ENCODE data around the gene IQGAP2.

Gene IQGAP2

DNA sequence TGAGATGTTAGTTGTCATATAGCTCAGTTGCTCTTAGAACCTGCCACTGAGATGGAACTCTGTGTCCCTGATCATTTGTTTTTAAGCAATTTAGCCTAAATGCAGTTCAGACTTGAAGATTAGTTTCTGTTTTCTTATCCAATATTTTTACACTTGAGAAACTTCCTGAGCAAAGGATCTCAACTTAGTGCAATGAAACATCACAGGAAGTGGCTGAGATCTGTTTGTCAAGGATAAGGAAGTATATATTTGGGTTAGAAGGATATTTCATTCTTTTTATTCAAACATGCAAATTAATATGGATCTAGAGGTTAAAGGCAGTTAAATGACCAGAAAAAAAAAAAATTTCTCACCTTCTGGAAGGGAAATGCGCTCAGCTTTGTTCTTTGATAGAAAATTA is 293.2 kb downstream of the IQGAP2 start:
- Histone ChIP-seq H3K14ac (ENCODE audit: low read length in 2 of 2) (no peak overlapping the region), H3K27me3 (ENCODE audit: control insufficient read depth in 1 of 2, insufficient read depth in 1 of 2, low read length in 2 of 2) (no peaks in the 10 kb centered on the region), H3K4me2 (ENCODE audit: low read length, poor library complexity, severe bottlenecking) (no peak overlapping the region), H2AK5ac (ENCODE audit: low read length, severe bottlenecking) (no peak overlapping the region), H2BK5ac (ENCODE audit: low read depth, low read length, poor library complexity, severe bottlenecking) (no peak overlapping the region), H3K23ac (ENCODE audit: low read length in 2 of 2) (no peak overlapping the region), H4K8ac (ENCODE audit: low read length) (no peak overlapping the region), H2BK120ac (ENCODE audit: low read depth, low read length) (no peak overlapping the region), H2BK15ac (ENCODE audit: low read depth, poor library complexity, severe bottlenecking) (no peak overlapping the region), H3K27ac (ENCODE audit: low read length, poor library complexity, severe bottlenecking) (no peak overlapping the region), H3K9me3 (ENCODE audit: control insufficient read depth, low read length) (no peaks in the 10 kb centered on the region), H3K9ac (ENCODE audit: low read length) (no peak overlapping the region), H3K79me1 (replicated peaks; ENCODE audit: low read length, poor library complexity, severe bottlenecking) (no peaks in the 10 kb centered on the region), H4K91ac (ENCODE audit: low read length) (no peak overlapping the region), H3K4ac (ENCODE audit: low read depth in 1 of 2, low read length in 2 of 2) (no peak overlapping the region), H2BK12ac (ENCODE audit: low read length in 2 of 2) (no peak overlapping the region), H3K4me3 (ENCODE audit: insufficient read depth in 1 of 2, low read depth in 1 of 2, low read length in 2 of 2) (no peak overlapping the region), H3K18ac (ENCODE audit: low read depth in 1 of 2, low read length in 2 of 2) (no peak overlapping the region), H3K4me1 (ENCODE audit: control insufficient read depth, insufficient read depth, low read depth, low read length) (peaks cover 6% of the 10 kb centered on the region), H3K36me3 (ENCODE audit: control insufficient read depth in 1 of 2, insufficient read depth in 2 of 2, low read depth in 1 of 2, low read length in 2 of 2) (no peaks in the 10 kb centered on the region), H2AFZ (ENCODE audit: low read depth, low read length) (no peak overlapping the region)
- WGBS, result 97% methylated on average over 1 of the region's 1 CpG
- DNase-seq, result peak; percentile 43

GRCh38 chr5:76697670-76698069 is 294.6 kb downstream of the IQGAP2 start:
- H4K8ac ChIP-seq (ENCODE audit: low read length), result no peak overlapping the region
- H3K4me2 ChIP-seq (ENCODE audit: low read length, poor library complexity, severe bottlenecking), result no peak overlapping the region
- no peaks in the 10 kb centered on the region for H3K79me1 ChIP-seq (replicated peaks; ENCODE audit: low read length, poor library complexity, severe bottlenecking)
- H4K91ac ChIP-seq (ENCODE audit: low read length), result no peak overlapping the region
- H3K27ac ChIP-seq (ENCODE audit: low read length, poor library complexity, severe bottlenecking), result no peak overlapping the region
- no peak overlapping the region for H2BK120ac ChIP-seq (ENCODE audit: low read depth, low read length)
- H3K27me3 ChIP-seq (ENCODE audit: control insufficient read depth in 1 of 2, insufficient read depth in 1 of 2, low read length in 2 of 2), result no peaks in the 10 kb centered on the region
- peaks cover 6% of the 10 kb centered on the region for H3K4me1 ChIP-seq (ENCODE audit: control insufficient read depth, insufficient read depth, low read depth, low read length)
- no peak overlapping the region for H3K9ac ChIP-seq (ENCODE audit: low read length)
- no peak overlapping the region for H3K23ac ChIP-seq (ENCODE audit: low read length in 2 of 2)
- H3K18ac ChIP-seq (ENCODE audit: low read depth in 1 of 2, low read length in 2 of 2), result no peak overlapping the region
- WGBS, result 98% methylated on average over 4 of the region's 5 CpGs
- no peak overlapping the region for H2AK5ac ChIP-seq (ENCODE audit: low read length, severe bottlenecking)
- no peak overlapping the region for H2AFZ ChIP-seq (ENCODE audit: low read depth, low read length)
- H3K36me3 ChIP-seq (ENCODE audit: control insufficient read depth in 1 of 2, insufficient read depth in 2 of 2, low read depth in 1 of 2, low read length in 2 of 2), result no peaks in the 10 kb centered on the region
- H3K14ac ChIP-seq (ENCODE audit: low read length in 2 of 2), result no peak overlapping the region
- H3K4me3 ChIP-seq (ENCODE audit: insufficient read depth in 1 of 2, low read depth in 1 of 2, low read length in 2 of 2), result no peak overlapping the region
- H2BK15ac ChIP-seq (ENCODE audit: low read depth, poor library complexity, severe bottlenecking), result no peak overlapping the region
- no peak overlapping the region for H2BK12ac ChIP-seq (ENCODE audit: low read length in 2 of 2)
- H2BK5ac ChIP-seq (ENCODE audit: low read depth, low read length, poor library complexity, severe bottlenecking), result no peak overlapping the region
- DNase-seq, result no peak
- no peak overlapping the region for H3K4ac ChIP-seq (ENCODE audit: low read depth in 1 of 2, low read length in 2 of 2)
- no peaks in the 10 kb centered on the region for H3K9me3 ChIP-seq (ENCODE audit: control insufficient read depth, low read length)

GRCh38 chr5:76700571-76700970 is 297.5 kb downstream of the IQGAP2 start:
- Histone ChIP-seq H3K23ac (ENCODE audit: low read length in 2 of 2) (no peak overlapping the region), H3K27ac (ENCODE audit: low read length, poor library complexity, severe bottlenecking) (no peak overlapping the region), H3K4ac (ENCODE audit: low read depth in 1 of 2, low read length in 2 of 2) (peak overlapping the region in 1 of 2 experiments; percentile 41), H3K4me2 (ENCODE audit: low read length, poor library complexity, severe bottlenecking) (no peak overlapping the region), H2BK12ac (ENCODE audit: low read length in 2 of 2) (no peak overlapping the region), H4K8ac (ENCODE audit: low read length) (no peak overlapping the region), H3K4me3 (ENCODE audit: insufficient read depth in 1 of 2, low read depth in 1 of 2, low read length in 2 of 2) (no peak overlapping the region), H2BK120ac (ENCODE audit: low read depth, low read length) (no peak overlapping the region), H3K27me3 (ENCODE audit: control insufficient read depth in 1 of 2, insufficient read depth in 1 of 2, low read length in 2 of 2) (no peaks in the 10 kb centered on the region), H3K18ac (ENCODE audit: low read depth in 1 of 2, low read length in 2 of 2) (no peak overlapping the region), H3K9ac (ENCODE audit: low read length) (no peak overlapping the region), H2AK5ac (ENCODE audit: low read length, severe bottlenecking) (no peak overlapping the region), H2BK5ac (ENCODE audit: low read depth, low read length, poor library complexity, severe bottlenecking) (no peak overlapping the region), H3K14ac (ENCODE audit: low read length in 2 of 2) (no peak overlapping the region), H2AFZ (ENCODE audit: low read depth, low read length) (no peak overlapping the region), H3K9me3 (ENCODE audit: control insufficient read depth, low read length) (no peaks in the 10 kb centered on the region), H3K4me1 (ENCODE audit: control insufficient read depth, insufficient read depth, low read depth, low read length) (peaks cover 6% of the 10 kb centered on the region), H4K91ac (ENCODE audit: low read length) (no peak overlapping the region), H3K36me3 (ENCODE audit: control insufficient read depth in 1 of 2, insufficient read depth in 2 of 2, low read depth in 1 of 2, low read length in 2 of 2) (no peaks in the 10 kb centered on the region), H3K79me1 (replicated peaks; ENCODE audit: low read length, poor library complexity, severe bottlenecking) (no peaks in the 10 kb centered on the region), H2BK15ac (ENCODE audit: low read depth, poor library complexity, severe bottlenecking) (no peak overlapping the region)
- no peak for DNase-seq
- 100% methylated on average over 1 of the region's 2 CpGs for WGBS

DNA sequence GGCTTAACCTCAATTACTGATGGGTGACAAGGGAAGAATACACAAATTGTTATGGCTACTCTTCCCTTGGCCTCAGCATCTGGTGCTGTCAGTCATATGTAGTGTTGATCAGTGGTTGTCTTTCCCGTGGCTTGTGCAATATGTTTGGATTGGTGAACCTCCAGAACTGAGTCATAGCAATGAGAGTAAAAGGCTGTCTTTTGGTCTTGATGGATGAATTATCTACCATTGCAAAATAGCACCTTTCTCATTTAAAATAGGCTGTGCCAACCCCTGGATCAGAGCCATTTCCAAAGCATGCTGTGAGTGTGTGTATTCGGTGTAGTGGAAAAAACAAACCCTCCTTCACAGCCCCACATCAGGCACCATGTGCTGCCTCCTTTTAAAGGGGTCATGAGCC is 298.2 kb downstream of the IQGAP2 start:
- H2BK12ac ChIP-seq (ENCODE audit: low read length in 2 of 2), result peak overlapping the region in 1 of 2 experiments; percentile 42
- no peaks in the 10 kb centered on the region for H3K9me3 ChIP-seq (ENCODE audit: control insufficient read depth, low read length)
- H3K9ac ChIP-seq (ENCODE audit: low read length), result no peak overlapping the region
- no peak overlapping the region for H2AFZ ChIP-seq (ENCODE audit: low read depth, low read length)
- no peaks in the 10 kb centered on the region for H3K79me1 ChIP-seq (replicated peaks; ENCODE audit: low read length, poor library complexity, severe bottlenecking)
- H3K4ac ChIP-seq (ENCODE audit: low read depth in 1 of 2, low read length in 2 of 2), result peak overlapping the region in 1 of 2 experiments; percentile 81
- H2BK5ac ChIP-seq (ENCODE audit: low read depth, low read length, poor library complexity, severe bottlenecking), result no peak overlapping the region
- no peak overlapping the region for H3K4me2 ChIP-seq (ENCODE audit: low read length, poor library complexity, severe bottlenecking)
- H4K8ac ChIP-seq (ENCODE audit: low read length), result peak overlapping the region; percentile 28
- peak overlapping the region; percentile 49 for H2BK120ac ChIP-seq (ENCODE audit: low read depth, low read length)
- peak overlapping the region; percentile 61 for H4K91ac ChIP-seq (ENCODE audit: low read length)
- no peak overlapping the region for H2BK15ac ChIP-seq (ENCODE audit: low read depth, poor library complexity, severe bottlenecking)
- DNase-seq, result peak; percentile 88
- H3K14ac ChIP-seq (ENCODE audit: low read length in 2 of 2), result no peak overlapping the region
- peak overlapping the region; percentile 75 for H2AK5ac ChIP-seq (ENCODE audit: low read length, severe bottlenecking)
- no peaks in the 10 kb centered on the region for H3K36me3 ChIP-seq (ENCODE audit: control insufficient read depth in 1 of 2, insufficient read depth in 2 of 2, low read depth in 1 of 2, low read length in 2 of 2)
- peak overlapping the region; percentile 78 to 79 for H3K18ac ChIP-seq (ENCODE audit: low read depth in 1 of 2, low read length in 2 of 2)
- no peaks in the 10 kb centered on the region for H3K27me3 ChIP-seq (ENCODE audit: control insufficient read depth in 1 of 2, insufficient read depth in 1 of 2, low read length in 2 of 2)
- peak overlapping the region; percentile 17 for H3K27ac ChIP-seq (ENCODE audit: low read length, poor library complexity, severe bottlenecking)
- H3K23ac ChIP-seq (ENCODE audit: low read length in 2 of 2), result no peak overlapping the region
- H3K4me1 ChIP-seq (ENCODE audit: control insufficient read depth, insufficient read depth, low read depth, low read length), result peaks cover 6% of the 10 kb centered on the region
- no peak overlapping the region for H3K4me3 ChIP-seq (ENCODE audit: insufficient read depth in 1 of 2, low read depth in 1 of 2, low read length in 2 of 2)
- WGBS, result 33% methylated on average over 2 of the region's 2 CpGs
